HUES48 (cell line): ENCODE data around the gene PYGB.

Experiments used
- H3K27ac ChIP-seq: one replicate; pipeline ENCODE4 v1.7.0; 2013; ENCODE audit warnings: low read depth, low read length, inconsistent platforms
- H3K27me3 ChIP-seq: 2 replicates; pipeline ENCODE4 v1.6.1; 2013; ENCODE audit warnings: mild to moderate bottlenecking, low read length; ENCODE audit not compliant: control insufficient read depth, insufficient read depth
- H3K36me3 ChIP-seq: 2 replicates; pipeline ENCODE4 v1.6.1; 2013; ENCODE audit warnings: low read length; ENCODE audit not compliant: control insufficient read depth, insufficient read depth
- H3K4me1 ChIP-seq: 2 replicates; pipeline ENCODE4 v1.6.1; 2013; ENCODE audit warnings: mild to moderate bottlenecking, low read length; ENCODE audit not compliant: control insufficient read depth, insufficient read depth
- H3K4me3 ChIP-seq: 2 replicates; pipeline ENCODE4 v1.5.1; 2013; ENCODE audit warnings: mild to moderate bottlenecking, low read depth, low read length
- H3K9ac ChIP-seq: 2 replicates; pipeline ENCODE4 v1.6.1; 2013; ENCODE audit warnings: mild to moderate bottlenecking, low read depth, low read length, moderate library complexity
- H3K9me3 ChIP-seq: 2 replicates; pipeline ENCODE4 v1.6.1; 2013; ENCODE audit warnings: low read length; ENCODE audit not compliant: control insufficient read depth, insufficient read depth

Gene PYGB

GRCh38 chr20:25252686-25253421, 5.0 kb downstream of the PYGB start:
- peaks cover 8% of the 10 kb centered on the region for H3K4me1 ChIP-seq
- no peak overlapping the region for H3K27ac ChIP-seq
- no peaks in the 10 kb centered on the region for H3K36me3 ChIP-seq
- H3K4me3 ChIP-seq, result no peak overlapping the region
- H3K9me3 ChIP-seq, result no peaks in the 10 kb centered on the region
- no peaks in the 10 kb centered on the region for H3K27me3 ChIP-seq
- H3K9ac ChIP-seq, result no peak overlapping the region

- Histone ChIP-seq H3K36me3 (no peaks in the 10 kb centered on the region), H3K9ac (no peak overlapping the region), H3K27ac (no peak overlapping the region), H3K4me1 (peaks cover 8% of the 10 kb centered on the region), H3K27me3 (no peaks in the 10 kb centered on the region), H3K4me3 (no peak overlapping the region), H3K9me3 (no peaks in the 10 kb centered on the region)
Measured at GRCh38 chr20:25253606-25254275, 5.9 kb downstream of the PYGB start.

GRCh38 chr20:25254571-25254970, 6.7 kb downstream of the PYGB start:
- H3K27ac ChIP-seq, result no peak overlapping the region
- peaks cover under 1% of the 10 kb centered on the region for H3K4me1 ChIP-seq
- H3K36me3 ChIP-seq, result peaks cover 4% of the 10 kb centered on the region; the same call in 1 of the 2 replicates
- no peaks in the 10 kb centered on the region for H3K9me3 ChIP-seq
- H3K27me3 ChIP-seq, result no peaks in the 10 kb centered on the region
- no peak overlapping the region for H3K9ac ChIP-seq
- H3K4me3 ChIP-seq, result no peak overlapping the region

- Histone ChIP-seq H3K9ac (no peak overlapping the region; the same call in 1 of the 2 replicates), H3K27me3 (no peaks in the 10 kb centered on the region), H3K27ac (no peak overlapping the region), H3K4me3 (no peak overlapping the region), H3K36me3 (peaks cover 4% of the 10 kb centered on the region), H3K4me1 (no peaks in the 10 kb centered on the region), H3K9me3 (no peaks in the 10 kb centered on the region)
Measured at GRCh38 chr20:25254986-25255680, 7.2 kb downstream of the PYGB start.

- Histone ChIP-seq H3K9ac (no peak overlapping the region), H3K4me1 (no peaks in the 10 kb centered on the region), H3K27me3 (no peaks in the 10 kb centered on the region), H3K27ac (no peak overlapping the region), H3K36me3 (peaks cover 11% of the 10 kb centered on the region), H3K4me3 (no peak overlapping the region), H3K9me3 (peaks cover 4% of the 10 kb centered on the region; the same call in 1 of the 2 replicates)
Measured at GRCh38 chr20:25256226-25256859, 8.5 kb downstream of the PYGB start.

DNA sequence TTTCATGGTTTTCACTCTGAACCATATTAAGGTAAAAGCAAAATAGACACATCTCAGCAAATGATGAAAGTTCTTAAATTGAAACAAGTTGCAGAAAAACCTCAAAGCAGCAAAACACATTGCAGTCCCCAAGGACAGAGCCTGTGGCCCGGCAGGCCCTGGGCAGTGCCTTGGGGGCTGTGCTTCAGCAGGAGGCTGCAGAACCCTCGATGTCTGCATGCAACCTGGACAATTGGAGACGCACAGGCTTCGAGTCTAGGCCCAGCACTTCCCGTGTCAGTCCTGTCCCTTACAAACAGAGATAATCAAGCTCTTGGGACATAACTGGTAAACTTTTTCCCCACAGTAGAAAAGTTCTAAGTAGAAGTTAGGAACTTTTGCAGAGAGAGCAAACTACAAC, 9.2 kb downstream of the PYGB start:
- Histone ChIP-seq H3K4me1 (no peaks in the 10 kb centered on the region), H3K4me3 (no peak overlapping the region), H3K27ac (no peak overlapping the region), H3K27me3 (no peaks in the 10 kb centered on the region), H3K36me3 (peaks cover 11% of the 10 kb centered on the region), H3K9ac (no peak overlapping the region), H3K9me3 (peaks cover 4% of the 10 kb centered on the region; the same call in 1 of the 2 replicates)

- H3K36me3 ChIP-seq, result peaks cover 11% of the 10 kb centered on the region
- H3K27ac ChIP-seq, result no peak overlapping the region
- no peaks in the 10 kb centered on the region for H3K27me3 ChIP-seq
Measured at GRCh38 chr20:25257756-25258475, 10.0 kb downstream of the PYGB start.

DNA sequence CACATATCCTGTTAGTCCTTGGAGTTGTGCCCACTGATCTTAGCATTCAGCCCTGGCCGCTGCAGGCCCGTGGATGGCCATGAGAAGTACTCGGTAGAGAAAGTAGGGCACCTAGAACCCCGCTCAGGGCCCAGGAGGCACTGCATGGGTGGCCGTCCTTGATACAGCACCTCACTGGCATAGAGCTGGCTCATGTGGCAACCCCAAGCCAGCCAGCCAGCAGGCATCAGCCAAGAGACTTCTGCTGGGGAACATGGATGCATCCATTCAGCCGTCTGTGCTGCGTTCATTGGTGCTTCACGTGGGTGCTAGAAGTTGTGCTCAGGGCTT, 10.6 kb downstream of the PYGB start:
- Histone ChIP-seq H3K27me3 (no peaks in the 10 kb centered on the region), H3K36me3 (peaks cover 11% of the 10 kb centered on the region), H3K9ac (no peak overlapping the region), H3K9me3 (peaks cover 4% of the 10 kb centered on the region; the same call in 1 of the 2 replicates), H3K4me1 (no peaks in the 10 kb centered on the region), H3K27ac (no peak overlapping the region), H3K4me3 (no peak overlapping the region)

More at GRCh38 chr20:25257756-25258475, 10.0 kb downstream of the PYGB start:
- Histone ChIP-seq H3K4me1 (no peaks in the 10 kb centered on the region), H3K9me3 (peaks cover 4% of the 10 kb centered on the region; the same call in 1 of the 2 replicates), H3K9ac (no peak overlapping the region), H3K4me3 (no peak overlapping the region)

GRCh38 chr20:25258828-25259227, 10.9 kb downstream of the PYGB start:
- Histone ChIP-seq H3K9ac (no peak overlapping the region), H3K4me3 (no peak overlapping the region), H3K27ac (no peak overlapping the region), H3K4me1 (no peaks in the 10 kb centered on the region), H3K36me3 (peaks cover 11% of the 10 kb centered on the region), H3K9me3 (peaks cover 4% of the 10 kb centered on the region; the same call in 1 of the 2 replicates), H3K27me3 (no peaks in the 10 kb centered on the region)

DNA sequence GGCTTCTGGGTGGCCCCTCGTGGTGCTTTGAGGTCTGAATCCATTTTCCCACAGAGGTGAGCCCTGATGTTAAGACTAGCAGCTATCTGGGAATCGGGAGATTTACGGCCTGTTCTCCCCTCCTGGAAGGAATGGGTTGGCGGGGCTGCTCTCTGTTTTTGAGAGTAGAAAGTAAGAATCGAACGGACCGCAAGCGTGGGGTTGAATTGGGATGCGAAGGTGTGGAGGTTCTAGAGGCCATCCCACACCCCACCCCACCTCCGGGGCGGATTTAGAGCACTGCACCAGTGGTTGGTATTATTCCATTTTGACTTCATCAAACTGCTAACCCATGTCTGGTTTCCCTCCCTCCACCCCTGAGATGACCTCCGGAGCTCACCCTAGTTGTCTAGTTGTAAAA, 11.5 kb downstream of the PYGB start:
- H3K9me3 ChIP-seq, result peaks cover 4% of the 10 kb centered on the region; the same call in 1 of the 2 replicates
- no peak overlapping the region for H3K27ac ChIP-seq
- H3K27me3 ChIP-seq, result no peaks in the 10 kb centered on the region
- H3K4me1 ChIP-seq, result no peaks in the 10 kb centered on the region
- H3K4me3 ChIP-seq, result no peak overlapping the region
- H3K9ac ChIP-seq, result no peak overlapping the region
- peaks cover 11% of the 10 kb centered on the region for H3K36me3 ChIP-seq
